Measurements from ENCODE around the gene HACD2. TPM values are rescaled to one million over a fixed set of nuclear protein-coding genes. Genes with fewer than 3 reads are reported as not detected.

HACD2 gene
- total and polyA plus RNA-seq, 2 donors (not counting 3 experiments of a cell fraction or from before 2014, with no cell fraction given), result 17.0 to 20.9 TPM

GRCh38 chr3:123449997-123450604 lies 134.8 kb downstream of the HACD2 start:
- intact Hi-C loops (cut with micrococcal nuclease), result loop anchor here (2.0 to 5.0 kb wide), 2 partner anchors 39 to 107 kb away; no protein-coding TSS in a partner anchor

GRCh38 chr3:123449102-123449996 lies 135.5 kb downstream of the HACD2 start:
- Histone ChIP-seq H3K79me2 (ENCODE audit: control insufficient read depth, insufficient read depth, low read length) (no peaks in the 10 kb centered on the region), H3K36me3 (ENCODE audit: control insufficient read depth in 2 of 2, extremely low read depth in 1 of 2, insufficient read depth in 2 of 2, low read length in 2 of 2) (no peaks in the 10 kb centered on the region), H3K27ac (ENCODE audit: insufficient read depth, low read depth, low read length) (no peak overlapping the region), H4K20me1 (replicated peaks; ENCODE audit: control insufficient read depth, extremely low read depth, insufficient read depth, low read length) (no peaks in the 10 kb centered on the region), H3K4me2 (ENCODE audit: insufficient read depth, low read length) (peak overlapping the region; percentile 49), H3K4me3 (replicated peaks in 1 of 3; ENCODE audit: insufficient read depth in 1 of 3, low read depth in 1 of 3, low read length in 3 of 3) (peak overlapping the region in 2 of 3 experiments; percentile 32 to 38), H3K9me1 (replicated peaks; ENCODE audit: control insufficient read depth, extremely low read depth, insufficient read depth, low read length) (no peaks in the 10 kb centered on the region), H2AFZ (ENCODE audit: low read depth, low read length) (peak overlapping the region; percentile 80), H3K27me3 (ENCODE audit: control insufficient read depth in 2 of 2, insufficient read depth in 2 of 2, low read length in 2 of 2) (peaks cover 38 to 58% of the 10 kb centered on the region in 2 experiments), H3K9ac (replicated peaks; ENCODE audit: extremely low read depth, insufficient read depth, low read length) (no peak overlapping the region), H3K4me1 (ENCODE audit: control insufficient read depth, extremely low read depth, insufficient read depth, low read length) (no peaks in the 10 kb centered on the region), H3K9me3 (replicated peaks; ENCODE audit: control insufficient read depth, insufficient read depth, low read length) (no peaks in the 10 kb centered on the region)
- BruUV-seq (replicated peaks), result no TSS peak
- ChIA-PET POLR2A (no interaction called here), CTCF (interaction anchor here (1.1 to 4.1 kb wide), 6 partner anchors 21 to 132 kb away, joined by 3 to 19 read pairs (median 4); no protein-coding TSS in a partner anchor)
- FAIRE-seq, result no peak
- intact Hi-C loops (cut with micrococcal nuclease), result loop anchor here (5.0 kb wide), 1 partner anchor 108 kb away; no protein-coding TSS in a partner anchor
- dilution Hi-C loops (cut with MboI; ENCODE audit: extremely low pct_ligation_motif_present, low sequenced_read_pairs), result no loop called here
- TF ChIP-seq MYC (IDR thresholded peaks at IDR 0.05; ENCODE audit: low read depth, low read length) (no peak), POLR2AphosphoS5 (IDR thresholded peaks at IDR 0.05; ENCODE audit: insufficient read depth, low read depth, low read length) (no peak), EZH2 (IDR thresholded peaks at IDR 0.05; ENCODE audit: borderline replicate concordance, low read depth, low read length, severe bottlenecking) (no peak), GATA2 (IDR thresholded peaks at IDR 0.05; ENCODE audit: insufficient read depth, insufficient read length, low read depth, low read length) (no peak), POLR2A (IDR thresholded peaks at IDR 0.05; ENCODE audit: low read depth, low read length) (no peak)
- DNase-seq (ENCODE audit: low read depth, low spot score), result peak; percentile 4

More at GRCh38 chr3:123449997-123450604, 134.8 kb downstream of the HACD2 start:
- Histone ChIP-seq H3K79me2 (ENCODE audit: control insufficient read depth, insufficient read depth, low read length) (no peaks in the 10 kb centered on the region), H3K4me3 (replicated peaks in 1 of 3; ENCODE audit: insufficient read depth in 1 of 3, low read depth in 1 of 3, low read length in 3 of 3) (peak overlapping the region in 2 of 3 experiments; percentile 17 to 35), H3K27me3 (ENCODE audit: control insufficient read depth in 2 of 2, insufficient read depth in 2 of 2, low read length in 2 of 2) (peaks cover 35 to 51% of the 10 kb centered on the region in 2 experiments), H3K9me1 (replicated peaks; ENCODE audit: control insufficient read depth, extremely low read depth, insufficient read depth, low read length) (no peaks in the 10 kb centered on the region), H3K9ac (replicated peaks; ENCODE audit: extremely low read depth, insufficient read depth, low read length) (no peak overlapping the region), H3K27ac (ENCODE audit: insufficient read depth, low read depth, low read length) (no peak overlapping the region), H3K36me3 (ENCODE audit: control insufficient read depth in 2 of 2, extremely low read depth in 1 of 2, insufficient read depth in 2 of 2, low read length in 2 of 2) (no peaks in the 10 kb centered on the region), H4K20me1 (replicated peaks; ENCODE audit: control insufficient read depth, extremely low read depth, insufficient read depth, low read length) (no peaks in the 10 kb centered on the region), H2AFZ (ENCODE audit: low read depth, low read length) (peak overlapping the region; percentile 32), H3K9me3 (replicated peaks; ENCODE audit: control insufficient read depth, insufficient read depth, low read length) (no peaks in the 10 kb centered on the region), H3K4me2 (ENCODE audit: insufficient read depth, low read length) (peak overlapping the region; percentile 32), H3K4me1 (ENCODE audit: control insufficient read depth, extremely low read depth, insufficient read depth, low read length) (no peaks in the 10 kb centered on the region)
- DNase-seq (ENCODE audit: low read depth, low spot score), result no peak
- POLR2A ChIA-PET, result no interaction called here
- no TSS peak for BruUV-seq (replicated peaks)
- peak; percentile 21 for TF ChIP-seq EZH2 (IDR thresholded peaks at IDR 0.05; ENCODE audit: borderline replicate concordance, low read depth, low read length, severe bottlenecking)
- no peak for TF ChIP-seq FOS (IDR thresholded peaks at IDR 0.05; ENCODE audit: borderline replicate concordance, insufficient read depth, low read length)
- CTCF ChIA-PET, result interaction anchor here (1.0 to 2.8 kb wide), 3 partner anchors 39 to 110 kb away, joined by 4 to 16 read pairs (median 6); no protein-coding TSS in a partner anchor
- dilution Hi-C loops (cut with MboI; ENCODE audit: extremely low pct_ligation_motif_present, low sequenced_read_pairs), result no loop called here
- no peak for FAIRE-seq

All from endothelial cell of umbilical vein (primary cell).